HG03342 (cell line): Measurements from ENCODE around the gene KLKB1.
"Not testable (repeated sequence)": the region's sequence is repeated elsewhere in the genome, so short reads cannot be mapped to it uniquely, and the experiment has no call there.

ENCODE experiments used
- ATAC-seq: cut with Tn5 transposase; IDR thresholded peaks from one replicate; pipeline ENCODE4 v1.9.1; 2021; ENCODE audit warnings: mild to moderate bottlenecking, moderate library complexity; ENCODE audit not compliant: unreplicated experiment

KLKB1 gene

DNA sequence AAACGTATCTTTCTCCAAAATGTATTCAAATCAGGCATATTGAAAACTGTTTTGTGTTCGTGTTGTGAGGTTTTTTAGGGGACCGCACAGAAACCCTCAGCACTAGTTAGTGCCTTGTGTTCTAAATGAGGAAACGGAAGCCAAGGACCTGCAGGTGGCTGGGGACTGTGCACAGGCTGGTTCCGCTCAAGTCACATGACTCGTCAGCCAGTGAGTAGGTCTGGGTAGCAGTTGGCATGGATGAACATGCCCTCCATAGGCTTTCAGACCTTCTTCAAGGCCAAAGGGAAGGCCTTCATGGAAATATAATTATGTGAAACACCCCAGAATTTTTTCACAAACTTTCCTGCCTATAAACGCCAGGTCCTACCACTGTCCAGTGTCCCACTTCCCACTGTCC, 37.4 kb downstream of the KLKB1 start:
- ATAC-seq = no peak

DNA sequence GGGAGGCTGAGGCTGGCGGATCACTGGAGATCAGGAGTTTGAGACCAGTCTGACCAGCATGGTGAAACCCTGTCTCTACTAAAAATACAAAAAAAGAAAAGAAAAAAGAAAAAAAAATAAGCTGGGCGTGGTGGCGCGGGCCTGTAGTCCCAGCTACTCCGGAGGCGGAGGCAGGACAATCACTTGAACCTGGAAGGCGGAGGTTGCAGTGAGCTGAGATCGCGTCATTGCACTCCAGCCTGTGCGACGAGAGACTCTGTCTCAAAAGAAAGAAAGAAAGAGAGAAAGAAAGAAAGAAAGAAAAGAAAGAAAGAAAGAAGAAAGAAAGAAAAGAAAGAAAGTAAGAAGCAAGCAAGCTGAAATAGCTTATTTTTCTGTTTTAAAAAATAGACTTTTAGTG, 37.9 kb downstream of the KLKB1 start:
- ATAC-seq = not testable (repeated sequence)

DNA sequence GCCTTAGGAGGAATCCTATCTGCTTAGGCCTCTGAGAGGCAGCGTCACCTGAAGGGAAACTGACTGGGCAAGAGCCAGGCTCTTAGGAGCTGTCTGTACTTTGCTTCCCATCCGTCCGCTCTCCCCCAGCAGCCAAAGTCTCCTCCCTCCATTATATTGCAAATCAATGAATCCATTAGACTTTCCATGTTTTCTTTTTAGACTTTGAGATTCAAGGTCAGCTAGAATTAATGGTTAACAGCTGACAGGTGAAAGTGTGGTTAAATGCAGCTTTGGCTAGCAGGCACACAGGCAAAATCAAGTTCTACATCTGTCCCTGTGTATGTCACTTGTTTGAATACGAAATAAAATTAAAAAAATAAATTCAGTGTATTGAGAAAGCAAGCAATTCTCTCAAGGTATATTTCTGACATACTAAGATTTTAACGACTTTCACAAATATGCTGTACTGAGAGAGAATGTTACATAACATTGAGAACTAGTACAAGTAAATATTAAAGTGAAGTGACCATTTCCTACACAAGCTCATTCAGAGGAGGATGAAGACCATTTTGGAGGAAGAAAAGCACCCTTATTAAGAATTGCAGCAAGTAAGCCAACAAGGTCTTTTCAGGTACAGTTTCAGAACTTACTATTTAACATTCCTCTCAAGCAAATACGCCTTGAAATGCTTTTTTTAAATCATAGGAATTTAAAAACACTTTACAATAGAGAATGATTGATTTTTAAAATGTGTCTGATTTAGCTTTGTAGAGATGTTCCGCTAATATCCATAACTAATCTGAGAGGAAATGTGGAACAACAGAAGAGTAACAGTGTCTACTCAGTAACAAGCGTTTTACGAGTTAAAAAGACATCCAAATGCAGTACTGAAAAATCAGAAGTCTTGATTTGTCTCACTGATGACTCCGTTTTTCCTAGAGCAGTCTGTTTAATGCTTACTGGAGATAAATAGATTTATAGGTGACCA, 38.7 kb downstream of the KLKB1 start, which contains the start of gene F11:
F11 (plus strand) TSS at position 507 of the 970 bp plus-strand sequence. CDS start 948 bp downstream, outside the sequence.
- ATAC-seq = no peak

- ATAC-seq = no peak
Observed at GRCh38 chr4:186266729-186267456, 39.6 kb downstream of the KLKB1 start.

GRCh38 chr4:186271081-186271678, 43.9 kb downstream of the KLKB1 start:
- ATAC-seq = no peak

- no peak for ATAC-seq
Observed at GRCh38 chr4:186272699-186273391, 45.5 kb downstream of the KLKB1 start.

DNA sequence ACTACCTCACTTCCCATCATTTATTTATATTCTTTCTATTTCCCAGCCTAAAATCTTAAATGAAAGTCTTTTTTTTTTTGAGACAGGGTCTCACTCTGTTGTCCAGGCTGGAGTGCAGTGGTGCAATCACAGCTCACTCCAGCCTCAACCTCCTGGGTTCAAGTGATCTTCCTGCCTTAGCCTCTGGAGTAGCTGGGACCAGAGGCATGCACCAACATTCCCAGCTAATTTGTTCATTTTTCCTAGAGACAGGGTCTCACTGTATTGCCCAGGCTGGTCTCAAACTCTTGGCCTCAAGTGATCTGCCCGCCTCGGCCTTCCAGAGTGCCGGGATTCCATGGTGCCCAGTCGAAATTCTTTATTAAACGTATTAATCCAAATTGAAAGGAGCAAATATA, 46.1 kb downstream of the KLKB1 start:
- not testable (repeated sequence) for ATAC-seq

DNA sequence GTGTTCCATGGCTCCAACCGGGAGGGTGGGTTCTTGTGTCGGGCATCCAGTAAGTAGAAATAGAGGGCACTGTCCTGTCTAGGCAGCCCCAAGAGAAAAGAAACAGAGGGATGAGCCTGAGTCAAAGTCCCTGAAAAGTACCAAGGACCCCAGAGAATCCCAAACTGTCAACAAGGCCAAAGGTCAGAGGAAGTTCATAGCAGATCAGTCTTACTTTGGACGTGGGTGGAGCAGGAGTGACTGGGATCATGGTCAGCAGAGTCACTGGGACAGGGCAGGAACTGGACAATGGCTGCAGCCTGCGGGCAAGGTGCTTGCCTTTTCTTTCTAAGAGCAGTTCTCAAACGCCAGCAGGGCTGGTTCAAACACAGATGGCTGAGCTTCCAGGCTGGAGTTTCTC, 56.0 kb downstream of the KLKB1 start:
- ATAC-seq = no peak

DNA sequence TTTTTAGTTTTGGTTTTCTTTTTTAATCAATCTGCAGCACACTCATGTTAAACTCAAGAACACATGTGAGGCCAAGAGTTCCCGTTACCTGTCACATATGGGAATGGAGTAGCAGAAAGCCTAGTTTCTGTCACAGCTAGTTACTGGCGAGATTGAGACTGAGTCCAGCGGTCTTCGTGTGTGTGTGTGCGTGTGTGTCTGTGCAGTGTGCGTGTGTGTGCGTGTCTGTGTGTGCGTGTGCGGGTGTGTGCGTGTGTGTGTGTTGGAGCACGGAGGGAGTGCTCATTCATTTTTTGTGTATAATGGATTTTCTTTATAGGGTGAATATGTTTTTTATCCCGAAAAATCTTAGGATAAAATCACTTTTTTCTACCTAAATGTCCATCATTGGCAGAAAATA, 57.8 kb downstream of the KLKB1 start:
- ATAC-seq = no peak

- no peak for ATAC-seq
Observed at GRCh38 chr4:186286581-186286980, 59.3 kb downstream of the KLKB1 start.

DNA sequence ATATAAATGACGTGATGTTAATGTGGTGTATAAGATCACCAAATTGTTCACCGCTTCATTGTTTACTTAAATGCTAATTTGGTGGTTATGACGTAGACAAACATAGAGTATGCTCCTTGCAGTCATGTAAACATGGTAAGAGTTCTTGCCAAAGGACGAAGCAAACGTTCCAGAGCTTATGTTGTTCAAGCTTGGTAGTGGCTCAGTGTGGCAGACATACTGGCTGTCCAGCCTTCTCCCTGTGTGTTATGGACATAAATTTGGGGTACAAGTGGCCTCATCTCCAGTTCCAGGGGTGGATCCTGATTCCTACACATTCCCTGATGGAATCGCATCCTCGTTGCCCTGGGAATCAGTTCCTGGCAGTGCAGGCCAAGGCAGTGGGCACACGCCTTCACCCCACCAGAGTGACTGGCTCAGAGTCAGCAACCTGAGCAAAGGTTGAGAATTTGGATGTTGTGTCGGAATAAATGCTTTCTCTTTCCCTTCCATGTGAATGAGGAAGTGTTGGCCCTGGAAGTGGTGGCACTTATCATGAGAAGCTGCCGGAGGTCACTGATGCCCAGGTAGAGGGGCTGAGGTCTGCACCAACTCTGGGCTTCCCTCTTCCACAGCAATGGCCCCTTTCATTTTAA, 64.1 kb downstream of the KLKB1 start:
- no peak for ATAC-seq

- no peak for ATAC-seq
Observed at GRCh38 chr4:186294160-186294559, 66.9 kb downstream of the KLKB1 start.

DNA sequence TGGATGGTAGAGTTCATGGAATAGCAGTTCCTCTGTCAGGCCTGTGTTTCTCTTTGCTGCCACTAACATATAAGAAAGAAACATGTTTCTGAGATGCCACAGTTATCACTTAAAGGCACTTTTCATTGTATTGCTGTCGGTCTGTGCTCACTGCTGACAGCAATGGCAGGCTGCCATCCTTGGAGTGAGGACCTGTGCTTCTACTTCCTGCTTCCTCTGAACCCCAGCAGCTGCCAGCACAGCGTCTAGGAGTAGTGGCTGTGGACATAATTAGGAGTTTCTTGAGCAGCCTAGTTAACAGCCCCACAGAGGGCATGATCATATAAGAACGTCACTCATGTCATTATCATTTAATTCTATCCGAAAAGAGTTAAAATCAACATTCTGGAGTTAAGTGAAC, 69.2 kb downstream of the KLKB1 start:
- no peak for ATAC-seq

- peak; percentile 55 for ATAC-seq
Observed at GRCh38 chr4:186297013-186297645, 69.8 kb downstream of the KLKB1 start.

DNA sequence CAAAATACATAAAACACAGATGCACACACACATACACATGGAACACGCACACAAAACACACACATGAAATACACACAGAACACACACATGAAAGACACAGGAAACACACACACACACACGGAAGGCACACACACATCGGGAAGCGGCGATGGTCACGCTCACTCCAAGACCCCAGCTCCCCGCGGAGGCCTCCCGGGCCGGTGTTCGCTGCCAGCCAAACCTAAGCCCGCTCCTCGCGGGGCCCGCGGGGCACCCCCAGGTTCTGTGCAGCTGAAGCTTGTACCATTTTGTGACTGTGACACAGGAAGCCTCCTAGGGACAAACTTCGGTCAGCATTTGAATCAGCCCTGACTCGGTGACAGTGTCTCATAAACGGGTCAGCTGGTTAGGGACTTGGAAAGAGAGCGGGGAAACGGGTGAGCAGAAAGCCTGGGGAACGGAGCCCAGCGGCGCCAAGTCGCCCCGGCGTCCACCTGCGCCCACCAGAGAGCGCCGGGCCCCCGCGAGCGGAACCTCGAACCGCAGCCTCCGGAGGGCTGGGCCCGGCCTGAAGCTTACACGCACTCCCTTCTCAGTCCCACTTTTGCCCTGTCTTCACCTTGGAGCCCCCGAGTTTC, 70.8 kb downstream of the KLKB1 start:
- no peak for ATAC-seq

DNA sequence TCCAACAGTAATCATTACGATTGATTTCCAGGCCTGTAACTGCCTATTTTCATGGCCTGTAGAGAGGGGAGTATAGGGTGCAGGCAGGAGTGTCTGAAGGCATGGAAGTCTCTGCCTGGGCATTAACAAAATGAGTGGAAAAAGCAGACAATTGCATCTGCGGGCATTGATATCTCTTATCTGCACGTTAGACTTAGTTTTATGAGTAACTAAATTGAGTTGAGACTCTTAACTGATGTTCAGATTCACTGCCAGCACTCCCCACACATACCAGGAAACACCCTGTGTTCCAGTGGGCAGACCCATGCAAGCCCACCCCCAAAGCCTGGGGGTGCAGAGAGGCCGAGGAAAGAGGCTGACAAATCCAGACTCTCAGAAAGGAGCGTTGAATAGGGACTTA, 72.0 kb downstream of the KLKB1 start:
- ATAC-seq = no peak

GRCh38 chr4:186300659-186301390, 73.5 kb downstream of the KLKB1 start:
- no peak for ATAC-seq

DNA sequence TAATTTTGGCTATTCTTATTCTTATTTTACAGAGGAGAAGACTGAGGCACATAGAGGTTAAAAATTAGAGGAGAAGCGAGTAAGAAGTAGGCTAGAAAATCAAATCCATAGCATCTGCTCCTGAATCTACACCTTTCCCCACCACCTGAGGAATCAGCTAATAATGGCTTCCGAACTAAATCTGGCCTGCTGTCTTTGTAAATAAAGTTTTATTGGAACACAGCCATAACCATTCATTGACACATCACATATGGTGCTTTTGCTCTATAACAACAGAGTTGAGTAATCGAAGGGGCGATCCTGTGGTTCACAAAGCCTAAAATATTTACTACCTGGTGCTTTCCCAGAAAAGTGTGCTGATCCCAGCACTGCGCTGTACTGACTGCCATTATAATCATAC, 76.9 kb downstream of the KLKB1 start:
- ATAC-seq = no peak
